Raji (cell line): ENCODE data around the gene HOGA1.

ENCODE experiments used
- POLR2A ChIP-seq: IDR thresholded peaks from 2 replicates; pipeline ENCODE4 v1.6.1; 2011; ENCODE audit warnings: low read depth, low read length, control low read depth; ENCODE audit not compliant: insufficient read depth

The HOGA1 gene

DNA sequence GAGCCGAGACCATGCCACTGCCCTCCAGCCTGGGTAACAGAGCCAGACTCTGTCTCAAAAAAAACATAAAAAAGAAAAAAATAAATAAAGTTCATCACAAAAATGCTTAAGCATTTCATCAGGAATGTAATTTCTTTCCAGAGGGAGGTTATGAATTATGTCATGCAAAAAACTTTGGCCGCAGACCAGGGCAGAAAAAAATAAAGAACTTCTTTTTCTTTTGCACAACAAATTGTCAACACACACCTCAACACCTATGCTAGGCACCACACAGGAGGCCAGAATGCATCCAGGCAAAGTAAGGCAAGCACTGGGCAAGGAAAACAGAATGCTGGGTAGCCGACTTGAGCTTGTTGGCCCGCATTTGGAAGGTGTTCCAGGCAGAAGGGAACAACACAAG lies 9.2 kb downstream of the HOGA1 start:
- no peak for TF ChIP-seq POLR2A

DNA sequence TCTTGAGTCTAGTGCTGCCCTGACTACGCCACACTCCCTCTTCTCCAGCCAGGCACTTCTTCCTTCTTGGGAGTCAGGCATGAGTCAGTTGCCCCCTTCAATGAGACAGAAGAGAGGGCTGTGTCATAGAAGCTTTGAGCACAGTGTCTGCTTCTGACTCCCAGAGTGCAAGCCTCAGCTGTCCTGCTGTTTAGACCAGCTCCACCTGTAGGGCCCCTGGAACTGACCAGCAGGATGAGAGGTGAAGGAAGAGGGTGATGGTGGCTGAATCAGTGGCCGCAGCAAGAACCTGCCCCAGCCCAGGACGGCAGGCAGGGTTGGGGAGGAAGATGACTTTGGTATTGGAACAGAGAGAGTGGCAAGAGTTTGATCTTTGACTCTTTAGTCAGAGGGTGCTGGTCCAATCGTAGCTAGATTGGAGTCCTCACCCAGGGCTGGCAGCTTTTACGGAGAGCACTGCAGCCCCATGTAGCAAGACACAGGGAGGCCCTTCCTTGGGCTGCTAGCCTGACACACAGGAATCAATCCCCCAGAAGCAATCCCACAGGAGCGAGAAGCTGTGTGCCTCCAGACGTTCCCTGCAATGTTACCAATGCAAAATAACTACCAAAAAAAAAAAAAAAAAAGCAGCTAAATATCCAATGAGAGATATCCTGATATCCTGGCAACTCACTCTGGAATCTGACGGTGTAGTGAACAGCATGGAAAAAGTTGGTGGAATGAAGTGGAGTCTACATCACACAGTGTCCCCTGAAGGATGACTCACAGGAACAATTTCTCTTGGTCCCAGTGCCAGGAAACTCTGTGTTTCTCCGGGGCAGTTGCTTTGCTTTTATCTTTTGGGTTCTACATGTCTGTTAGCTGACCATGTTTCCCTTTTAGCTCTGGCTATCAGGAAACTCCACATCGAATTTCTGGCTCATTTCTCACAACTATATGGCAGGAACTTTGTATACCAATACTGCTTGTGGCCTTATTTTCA lies 12.2 kb downstream of the HOGA1 start:
- TF ChIP-seq POLR2A = no peak

DNA sequence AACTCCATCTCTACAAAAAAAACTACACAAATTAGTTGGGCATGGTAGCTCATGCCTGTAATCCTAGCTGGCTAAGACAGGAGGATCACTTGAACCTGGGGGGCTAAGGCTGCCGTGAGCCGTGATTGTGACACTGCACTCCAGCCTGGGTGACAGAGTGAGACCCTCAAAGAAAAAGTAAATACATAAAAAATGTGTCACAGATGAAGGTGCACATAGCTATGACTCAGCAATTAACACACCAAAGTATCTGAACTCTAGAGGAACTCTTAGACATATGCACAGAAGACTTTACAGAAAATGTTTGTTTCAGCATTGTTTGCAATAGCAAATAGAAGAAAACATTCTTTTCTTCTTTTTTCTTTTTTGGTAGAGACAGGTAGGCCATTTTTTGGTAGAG lies 13.6 kb downstream of the HOGA1 start:
- TF ChIP-seq POLR2A = no peak

DNA sequence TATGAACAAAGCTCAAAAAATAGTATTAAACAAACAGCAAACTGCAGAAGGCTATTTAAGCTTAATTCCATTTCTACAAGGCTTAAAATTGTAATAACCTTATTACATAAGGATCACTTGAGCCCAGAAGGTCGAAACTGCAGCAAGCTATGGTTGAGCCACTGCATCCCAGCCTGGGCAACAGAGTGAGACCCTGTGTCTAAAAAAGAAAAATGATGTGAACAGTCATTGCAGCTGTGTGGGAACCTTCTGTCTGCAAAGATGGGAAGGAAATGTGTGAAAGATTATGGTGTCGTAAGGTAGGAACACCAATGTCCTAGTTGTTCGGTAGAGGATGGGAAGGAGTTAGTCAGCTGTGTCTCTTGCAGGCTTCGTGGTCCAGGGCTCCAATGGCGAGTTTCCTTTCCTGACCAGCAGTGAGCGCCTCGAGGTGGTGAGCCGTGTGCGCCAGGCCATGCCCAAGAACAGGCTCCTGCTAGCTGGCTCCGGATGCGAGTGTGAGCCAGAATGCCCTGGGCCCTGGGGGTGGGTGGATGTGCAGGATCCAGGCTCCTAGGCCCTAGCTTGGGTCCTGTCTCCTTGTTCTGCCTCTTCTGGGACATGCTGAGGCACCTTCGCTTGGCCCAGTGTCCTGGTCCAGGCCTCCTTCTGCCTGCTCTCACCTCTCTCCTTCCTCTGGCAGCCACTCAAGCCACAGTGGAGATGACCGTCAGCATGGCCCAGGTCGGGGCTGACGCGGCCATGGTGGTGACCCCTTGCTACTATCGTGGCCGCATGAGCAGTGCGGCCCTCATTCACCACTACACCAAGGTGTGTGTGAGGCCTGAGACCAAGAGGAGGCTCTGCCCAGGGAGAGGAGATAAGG lies 14.4 kb downstream of the HOGA1 start:
- no peak for TF ChIP-seq POLR2A

- TF ChIP-seq POLR2A = no peak
Measured at GRCh38 chr10:97599272-97599619, 15.1 kb downstream of the HOGA1 start.

DNA sequence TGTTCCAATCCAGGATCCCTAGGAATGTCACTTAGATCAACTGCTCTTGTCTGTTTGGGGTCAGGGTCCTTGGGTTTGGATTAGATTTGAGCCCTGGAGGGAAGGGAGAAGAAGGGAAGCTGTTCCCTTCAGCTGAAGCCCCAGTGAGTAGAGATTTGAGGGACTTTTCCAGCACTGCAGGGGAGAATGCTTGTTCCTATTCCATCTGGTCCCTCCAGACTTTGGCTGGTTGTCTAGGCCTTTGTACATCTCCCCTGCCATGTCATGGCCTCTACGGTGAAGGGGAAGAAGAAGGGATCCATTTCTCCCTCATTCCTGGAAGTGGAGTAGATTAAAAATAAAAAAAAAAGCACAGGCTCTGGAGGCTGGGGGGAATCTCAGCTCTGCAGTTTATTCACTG lies 16.4 kb downstream of the HOGA1 start:
- TF ChIP-seq POLR2A = no peak

- no peak for TF ChIP-seq POLR2A
Measured at GRCh38 chr10:97601268-97602215, 17.4 kb downstream of the HOGA1 start.

DNA sequence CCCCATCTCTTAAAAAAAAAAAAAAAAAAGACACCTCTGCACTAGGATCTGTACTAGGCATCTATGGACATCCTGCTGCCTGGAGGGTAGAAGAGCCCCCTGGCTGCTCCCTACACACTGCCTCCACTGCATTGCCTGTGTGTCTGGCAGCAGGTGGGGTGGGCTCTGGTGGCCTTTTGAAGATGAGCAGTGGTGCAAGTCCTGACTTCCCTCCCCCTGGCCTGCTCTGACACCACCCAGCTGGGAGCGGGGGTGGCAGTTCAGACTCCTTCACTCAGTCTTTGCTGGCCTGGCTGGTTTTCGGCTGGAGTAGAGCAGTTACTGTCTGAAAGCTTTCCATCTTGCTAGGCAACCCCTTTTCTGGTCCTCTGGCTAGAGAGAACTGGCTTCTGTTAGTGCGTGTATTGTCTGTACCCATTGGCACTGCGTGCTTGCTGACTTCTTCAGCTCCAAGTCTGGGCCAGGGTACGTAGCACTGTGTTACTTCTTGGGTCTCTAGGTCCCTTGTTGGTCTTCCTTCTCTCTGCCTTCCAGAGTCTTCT lies 23.0 kb downstream of the HOGA1 start:
- TF ChIP-seq POLR2A = no peak

GRCh38 chr10:97608991-97609561 lies 24.9 kb downstream of the HOGA1 start:
- TF ChIP-seq POLR2A = no peak

- TF ChIP-seq POLR2A = no peak
Measured at GRCh38 chr10:97611473-97611872, 27.3 kb downstream of the HOGA1 start.

DNA sequence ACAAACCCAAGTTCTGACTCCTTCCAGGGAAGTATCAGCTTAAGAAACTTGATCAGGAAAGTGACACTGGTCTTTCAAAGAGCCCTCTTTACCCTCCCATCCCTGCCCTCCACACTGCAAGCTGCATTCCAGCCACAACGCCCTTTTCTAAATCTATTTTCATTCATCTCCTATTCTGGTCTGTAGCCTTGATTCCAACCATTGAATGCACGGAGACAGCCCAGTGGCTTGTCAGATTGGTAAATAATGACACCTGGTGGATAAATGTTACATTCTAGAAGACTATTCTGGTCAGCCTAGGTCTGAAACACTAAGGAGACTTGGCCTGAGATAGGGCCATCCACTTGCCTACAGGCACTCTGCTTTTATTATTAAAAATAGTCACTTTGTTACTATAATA lies 28.2 kb downstream of the HOGA1 start:
- TF ChIP-seq POLR2A = no peak

DNA sequence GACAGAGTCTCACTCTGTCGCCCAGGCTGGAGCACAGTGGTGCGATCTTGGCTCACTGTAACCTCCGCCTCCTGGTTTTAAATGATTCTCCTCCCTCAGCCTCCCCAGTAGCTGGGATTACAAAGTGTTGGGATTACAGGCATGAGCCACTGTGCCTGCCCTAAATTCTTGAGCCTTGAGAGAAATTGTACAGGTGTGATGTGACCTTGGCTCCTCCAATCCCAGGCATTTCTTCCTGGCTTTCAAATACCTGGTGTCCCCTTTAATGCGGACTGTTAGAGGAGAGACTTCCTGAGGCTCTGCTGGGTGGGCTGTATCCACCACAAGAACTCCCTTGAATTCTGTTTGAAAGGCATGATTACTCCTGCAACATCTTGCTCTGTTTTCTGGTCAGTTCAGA lies 34.1 kb downstream of the HOGA1 start:
- TF ChIP-seq POLR2A = no peak

GRCh38 chr10:97618733-97619132 lies 34.5 kb downstream of the HOGA1 start:
- no peak for TF ChIP-seq POLR2A

DNA sequence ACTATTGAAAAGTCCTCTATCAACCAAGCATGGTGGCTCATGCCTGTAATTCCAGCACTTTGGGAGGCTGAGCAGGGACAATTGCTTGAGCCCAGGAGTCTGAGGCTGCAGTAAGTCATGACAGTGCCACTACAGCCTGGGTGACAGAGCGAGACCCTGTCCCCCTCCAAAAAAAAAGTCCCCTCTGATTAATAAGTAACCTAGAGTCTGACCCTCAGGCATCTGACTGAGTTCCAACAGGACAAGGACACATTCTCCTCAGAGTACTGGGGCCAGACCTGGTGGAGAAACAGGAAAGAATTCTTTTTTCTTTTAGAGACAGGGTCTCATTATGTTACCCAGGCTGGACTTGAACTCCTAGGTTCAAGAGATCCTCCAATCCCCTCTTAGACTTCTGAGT lies 39.1 kb downstream of the HOGA1 start:
- TF ChIP-seq POLR2A = no peak

- no peak for TF ChIP-seq POLR2A
Measured at GRCh38 chr10:97627731-97628130, 43.5 kb downstream of the HOGA1 start.

DNA sequence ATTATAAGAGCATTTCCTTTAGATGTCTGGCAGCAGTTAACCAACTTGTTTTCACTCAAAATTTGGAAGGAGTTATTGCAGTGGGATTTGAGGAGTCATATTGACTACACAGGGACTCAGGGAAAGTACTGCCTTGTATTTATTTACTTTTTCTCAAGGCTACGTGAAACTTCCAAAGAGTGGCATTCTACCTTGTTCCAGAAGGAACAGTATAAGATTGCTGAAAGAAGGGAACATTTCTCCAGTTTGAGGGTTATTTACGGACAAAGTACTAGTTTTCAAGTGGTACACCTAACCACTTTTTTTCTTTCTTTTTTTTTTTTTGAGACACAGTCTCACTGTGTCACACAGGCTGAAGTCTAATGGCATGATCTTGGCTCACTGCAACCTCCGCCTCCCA lies 44.0 kb downstream of the HOGA1 start:
- TF ChIP-seq POLR2A = no peak
